Upper lobe of right lung (tissue), 1 donor: ENCODE results near the gene FH. TPM values are rescaled to one million over a fixed set of nuclear protein-coding genes. Genes with fewer than 3 reads are reported as not detected.
A peak's percentile ranks its signal among the peaks of the same experiment; 100 is the strongest.

Experiments
- ATAC-seq: fragments of 200-7000 bp; cut with Tn5 transposase; one replicate; pipeline ENCODE4 v1.9.1; 2020; ENCODE audit warnings: mild to moderate bottlenecking, moderate library complexity
- DNase-seq: peaks from one replicate; pipeline ENCODE4 v3.0.0-alpha.2; 2020
- H3K27ac ChIP-seq: fragments of 200-600 bp; one replicate; pipeline ENCODE4 v1.8.0; 2022
- H3K27me3 ChIP-seq: fragments of 200-600 bp; one replicate; pipeline ENCODE4 v1.8.0; 2022; ENCODE audit warnings: mild to moderate bottlenecking
- H3K36me3 ChIP-seq: fragments of 200-600 bp; one replicate; pipeline ENCODE4 v1.8.0; 2022
- H3K4me1 ChIP-seq: fragments of 200-600 bp; one replicate; pipeline ENCODE4 v1.8.0; 2022
- H3K4me3 ChIP-seq: fragments of 200-600 bp; one replicate; pipeline ENCODE4 v1.8.0; 2022; ENCODE audit warnings: mild to moderate bottlenecking
- H3K9me3 ChIP-seq: fragments of 200-600 bp; one replicate; pipeline ENCODE4 v1.8.0; 2022
- CTCF ChIP-seq: fragments of 200-600 bp; IDR thresholded peaks from one replicate; pipeline ENCODE4 v1.8.0; 2022; ENCODE audit warnings: antibody characterized with exemption
- intact Hi-C: fragments of 100-400 bp; cut with DNase I; formaldehyde crosslinking; loops from one replicate; pipeline ENCODE4 v1.11.0; 2022
- total RNA-seq: library from RNA; stranded (reverse); fragmentation: NEBNext Ultra II Directional; extraction: Animal tissue kit (Norgen Biotek cat#: 25700); gene quantifications from one replicate; pipeline ENCODE4 v1.2.1, GENCODE V29; 2021
- donor health status: DM: no; HTN: yes; CAD: no; lungs with severe emphysema.

The FH gene
- total RNA-seq, 1 donor from 2014 or later: 37.4 TPM

- Histone ChIP-seq H3K27me3 (no peaks in the 10 kb centered on the region), H3K27ac (no peak overlapping the region), H3K4me1 (no peaks in the 10 kb centered on the region), H3K4me3 (no peak overlapping the region), H3K36me3 (peaks cover 95% of the 10 kb centered on the region), H3K9me3 (no peaks in the 10 kb centered on the region)
- peak; percentile 11 for TF ChIP-seq CTCF
- ATAC-seq (no peak), DNase-seq (no peak)
- intact Hi-C loops: no loop called here
Measured at GRCh38 chr1:241499910-241500309, 19.6 kb downstream of the FH start.

GRCh38 chr1:241495741-241496140 is 23.8 kb downstream of the FH start:
- H3K4me1 ChIP-seq: no peaks in the 10 kb centered on the region
- DNase-seq (no peak), ATAC-seq (no peak)
- H3K9me3 ChIP-seq: no peaks in the 10 kb centered on the region
- intact Hi-C loops: no loop called here
- H3K36me3 ChIP-seq: peaks cover 67% of the 10 kb centered on the region
- H3K4me3 ChIP-seq: no peak overlapping the region
- H3K27me3 ChIP-seq: no peaks in the 10 kb centered on the region
- no peak overlapping the region for H3K27ac ChIP-seq
- TF ChIP-seq CTCF: no peak

- H3K36me3 ChIP-seq: peaks cover 2% of the 10 kb centered on the region
Measured at GRCh38 chr1:241488739-241489138, 30.8 kb downstream of the FH start.

GRCh38 chr1:241485554-241485992 is 34.0 kb downstream of the FH start:
- Histone ChIP-seq H3K4me3 (no peak overlapping the region), H3K36me3 (no peaks in the 10 kb centered on the region), H3K9me3 (no peaks in the 10 kb centered on the region), H3K27me3 (no peaks in the 10 kb centered on the region), H3K4me1 (no peaks in the 10 kb centered on the region), H3K27ac (no peak overlapping the region)
- DNase-seq (no peak), ATAC-seq (no peak)
- peak; percentile 16 for TF ChIP-seq CTCF
- intact Hi-C loops: no loop called here

More at GRCh38 chr1:241488739-241489138, 30.8 kb downstream of the FH start:
- Histone ChIP-seq H3K27me3 (no peaks in the 10 kb centered on the region), H3K9me3 (no peaks in the 10 kb centered on the region), H3K4me3 (no peak overlapping the region), H3K4me1 (no peaks in the 10 kb centered on the region), H3K27ac (no peak overlapping the region)
- intact Hi-C loops: no loop called here
- no peak for DNase-seq
- no peak for ATAC-seq
- TF ChIP-seq CTCF: no peak

GRCh38 chr1:241485145-241485544 is 34.4 kb downstream of the FH start:
- Histone ChIP-seq H3K27me3 (no peaks in the 10 kb centered on the region), H3K4me1 (no peaks in the 10 kb centered on the region), H3K9me3 (no peaks in the 10 kb centered on the region), H3K27ac (no peak overlapping the region), H3K4me3 (no peak overlapping the region), H3K36me3 (no peaks in the 10 kb centered on the region)
- TF ChIP-seq CTCF: no peak
- ATAC-seq (no peak), DNase-seq (no peak)
- intact Hi-C loops: no loop called here

GRCh38 chr1:241482761-241483250 is 36.7 kb downstream of the FH start:
- ATAC-seq: no peak

More at GRCh38 chr1:241482761-241483250, 36.7 kb downstream of the FH start:
- no peaks in the 10 kb centered on the region for H3K9me3 ChIP-seq
- no peaks in the 10 kb centered on the region for H3K27me3 ChIP-seq
- TF ChIP-seq CTCF: no peak
- H3K27ac ChIP-seq: no peak overlapping the region
- no peak for DNase-seq
- no peaks in the 10 kb centered on the region for H3K36me3 ChIP-seq
- H3K4me3 ChIP-seq: no peak overlapping the region
- intact Hi-C loops: no loop called here
- no peaks in the 10 kb centered on the region for H3K4me1 ChIP-seq
